Erythroblast (primary cell): ENCODE data around the gene LGMN.

ENCODE experiments used
- GATA1 ChIP-seq: IDR thresholded peaks from 2 replicates; pipeline ENCODE4 v1.6.1; 2011; ENCODE audit warnings: low read depth, mild to moderate bottlenecking, control low read depth, low read length, moderate library complexity
- POLR2A ChIP-seq: IDR thresholded peaks from 2 replicates; pipeline ENCODE4 v1.6.1; 2011; ENCODE audit warnings: mild to moderate bottlenecking, low read length

- TF ChIP-seq POLR2A: no peak
- no peak for TF ChIP-seq GATA1
These were observed 29.0 kb downstream of the LGMN start for GRCh38 chr14:92719421-92719820.
